ENCODE measurements around the gene MIEN1. TPM values are rescaled to one million over a fixed set of nuclear protein-coding genes. Genes with fewer than 3 reads are reported as not detected.
A peak's percentile ranks its signal among the peaks of the same experiment; 100 is the strongest.

MIEN1 gene
- total RNA-seq, 1 donor from 2014 or later = 46.4 TPM

GRCh38 chr17:39703913-39704312, 26.4 kb downstream of the MIEN1 start:
- Histone ChIP-seq H3K27ac (no peak overlapping the region), H3K36me3 (peaks cover 23% of the 10 kb centered on the region), H3K27me3 (ENCODE audit: low read depth) (peaks cover 12% of the 10 kb centered on the region), H3K9me3 (no peaks in the 10 kb centered on the region), H3K4me1 (peaks cover 70% of the 10 kb centered on the region), H3K4me3 (no peak overlapping the region)
- TF ChIP-seq, protein P1, sequence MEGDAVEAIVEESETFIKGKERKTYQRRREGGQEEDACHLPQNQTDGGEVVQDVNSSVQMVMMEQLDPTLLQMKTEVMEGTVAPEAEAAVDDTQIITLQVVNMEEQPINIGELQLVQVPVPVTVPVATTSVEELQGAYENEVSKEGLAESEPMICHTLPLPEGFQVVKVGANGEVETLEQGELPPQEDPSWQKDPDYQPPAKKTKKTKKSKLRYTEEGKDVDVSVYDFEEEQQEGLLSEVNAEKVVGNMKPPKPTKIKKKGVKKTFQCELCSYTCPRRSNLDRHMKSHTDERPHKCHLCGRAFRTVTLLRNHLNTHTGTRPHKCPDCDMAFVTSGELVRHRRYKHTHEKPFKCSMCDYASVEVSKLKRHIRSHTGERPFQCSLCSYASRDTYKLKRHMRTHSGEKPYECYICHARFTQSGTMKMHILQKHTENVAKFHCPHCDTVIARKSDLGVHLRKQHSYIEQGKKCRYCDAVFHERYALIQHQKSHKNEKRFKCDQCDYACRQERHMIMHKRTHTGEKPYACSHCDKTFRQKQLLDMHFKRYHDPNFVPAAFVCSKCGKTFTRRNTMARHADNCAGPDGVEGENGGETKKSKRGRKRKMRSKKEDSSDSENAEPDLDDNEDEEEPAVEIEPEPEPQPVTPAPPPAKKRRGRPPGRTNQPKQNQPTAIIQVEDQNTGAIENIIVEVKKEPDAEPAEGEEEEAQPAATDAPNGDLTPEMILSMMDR (IDR thresholded peaks at IDR 0.05) = no peak
- no peak for DNase-seq
- intact Hi-C loops (cut with DNase I) = no loop called here
- no peak for ATAC-seq

- peaks cover 70% of the 10 kb centered on the region for H3K4me1 ChIP-seq
- intact Hi-C loops (cut with DNase I) = no loop called here
- TF ChIP-seq, protein P1 (IDR thresholded peaks at IDR 0.05) = no peak
- no peak overlapping the region for H3K27ac ChIP-seq
- H3K4me3 ChIP-seq = no peak overlapping the region
- H3K9me3 ChIP-seq = no peaks in the 10 kb centered on the region
- peaks cover 16% of the 10 kb centered on the region for H3K36me3 ChIP-seq
- peaks cover 12% of the 10 kb centered on the region for H3K27me3 ChIP-seq (ENCODE audit: low read depth)
- peak in 1 of 2 donors; percentile 18 for ATAC-seq
- no peak for DNase-seq
Observed at GRCh38 chr17:39702901-39703893, 27.1 kb downstream of the MIEN1 start.

DNA sequence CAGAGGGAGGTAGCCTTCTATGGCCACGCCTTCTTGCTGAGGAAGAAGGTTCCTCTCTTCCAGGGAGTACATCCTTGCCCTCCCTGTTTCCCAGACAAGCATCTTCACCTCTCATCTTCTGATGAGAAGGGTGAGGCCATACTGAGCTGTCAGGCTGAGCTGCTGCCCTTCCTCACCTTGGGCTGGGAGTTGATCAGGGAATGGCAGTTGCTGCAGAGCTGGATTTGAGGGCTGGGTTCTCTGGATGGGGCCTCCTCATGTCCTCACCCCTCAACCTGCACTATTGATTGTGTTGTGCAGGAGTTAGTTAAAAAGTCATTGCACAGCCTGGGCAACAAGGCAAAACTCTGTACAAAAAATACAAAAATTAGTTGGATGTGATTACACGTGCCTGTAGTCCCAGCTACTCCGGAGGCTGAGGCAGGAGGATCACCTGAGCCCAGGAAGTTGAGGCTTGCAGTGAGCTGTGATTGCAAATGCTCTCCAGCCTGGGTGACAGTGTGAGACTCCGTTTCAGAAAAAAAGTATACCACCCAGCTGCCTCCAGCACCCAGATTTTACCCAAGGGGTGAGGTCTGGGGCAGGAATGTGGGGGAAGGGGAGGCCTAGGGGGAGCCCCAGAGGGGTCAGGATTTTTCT, 28.4 kb downstream of the MIEN1 start:
- Histone ChIP-seq H3K9me3 (no peaks in the 10 kb centered on the region), H3K4me1 (peaks cover 62% of the 10 kb centered on the region)

DNA sequence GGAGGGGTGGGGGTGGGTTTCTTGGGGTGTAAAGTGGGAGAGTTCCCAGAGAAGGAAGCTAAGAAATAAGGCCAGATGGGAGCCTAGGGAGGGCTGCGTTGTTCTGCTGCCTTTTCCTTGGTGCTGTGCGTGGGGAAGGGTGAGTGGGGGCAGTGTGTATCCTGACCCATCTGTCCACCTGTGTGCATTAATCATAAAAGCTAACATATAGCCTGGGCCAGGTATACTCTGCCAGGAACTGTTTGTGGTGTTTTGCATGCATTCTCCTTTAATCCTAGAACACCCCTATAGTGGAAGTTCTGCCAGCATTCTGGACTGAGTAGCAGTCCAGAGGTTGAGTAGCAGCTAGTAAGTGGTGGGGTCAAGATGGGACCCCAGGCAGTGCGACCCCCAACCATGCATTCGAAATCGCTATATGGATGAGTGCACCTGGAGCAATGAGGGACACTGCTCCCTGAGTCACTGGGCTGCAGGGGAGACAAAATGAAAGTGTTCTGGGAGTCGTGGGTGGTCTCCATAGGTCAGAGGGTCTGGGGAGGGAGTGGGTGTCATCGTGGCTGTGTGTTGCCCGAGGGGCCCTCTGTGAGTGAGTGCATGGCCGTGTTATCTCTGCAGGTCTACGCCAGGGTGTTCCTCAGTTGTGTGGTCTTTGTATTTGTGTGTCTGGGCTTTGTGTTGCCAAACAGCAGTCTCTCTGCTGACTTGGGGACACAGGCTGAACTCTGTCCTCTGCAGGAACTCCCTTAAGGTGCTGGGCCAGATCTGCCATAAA, 29.1 kb downstream of the MIEN1 start:
- TF ChIP-seq, protein P1 (IDR thresholded peaks at IDR 0.05) = no peak
- ATAC-seq = no peak
- no peaks in the 10 kb centered on the region for H3K9me3 ChIP-seq
- intact Hi-C loops (cut with DNase I) = no loop called here
- peaks cover 55% of the 10 kb centered on the region for H3K4me1 ChIP-seq
- H3K4me3 ChIP-seq = peak overlapping the region; percentile 86
- H3K27me3 ChIP-seq (ENCODE audit: low read depth) = peaks cover 12% of the 10 kb centered on the region
- no peak for DNase-seq
- H3K36me3 ChIP-seq = no peaks in the 10 kb centered on the region
- peak overlapping the region; percentile 88 for H3K27ac ChIP-seq

More for the DNA sequence above, 28.4 kb downstream of the MIEN1 start:
- intact Hi-C loops (cut with DNase I) = no loop called here
- TF ChIP-seq, protein P1 (IDR thresholded peaks at IDR 0.05) = no peak
- H3K36me3 ChIP-seq = peaks cover 3% of the 10 kb centered on the region
- ATAC-seq = no peak
- DNase-seq = no peak
- H3K27ac ChIP-seq = no peak overlapping the region
- H3K27me3 ChIP-seq (ENCODE audit: low read depth) = peaks cover 12% of the 10 kb centered on the region
- H3K4me3 ChIP-seq = peak overlapping the region; percentile 86

Data from lower lobe of right lung (tissue), 2 donors.